Measurements from ENCODE around the gene FOXP1.

DNA sequence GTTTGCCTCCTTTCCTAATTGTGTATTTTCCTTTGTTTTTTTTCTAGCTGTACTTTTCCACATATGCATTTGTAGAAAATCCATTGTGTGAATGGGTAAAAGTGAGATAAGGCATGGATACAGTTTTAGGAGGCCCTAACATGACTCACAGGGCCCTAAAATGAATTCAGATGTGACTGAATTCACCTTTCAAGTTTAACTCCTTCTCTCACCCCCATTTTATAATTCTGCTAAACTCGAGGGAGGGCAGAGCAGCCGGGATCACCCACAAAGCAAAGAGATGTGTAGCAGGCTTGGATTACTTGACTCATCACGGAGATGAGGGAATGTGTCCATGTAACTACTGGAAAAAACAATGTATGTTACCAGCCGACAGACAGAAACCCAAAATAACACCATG lies 59.9 kb downstream of the FOXP1 start:
- TF ChIP-seq CTCF (optimal IDR thresholded peaks at IDR 0.05 in 1 of 3, IDR thresholded peaks at IDR 0.05 in 1 of 3, conservative IDR thresholded peaks at IDR 0.05 in 1 of 3; ENCODE audit: extremely low read depth in 1 of 3, insufficient read depth in 2 of 3, low read length in 3 of 3) (no peak), EZH2 (IDR thresholded peaks at IDR 0.05; ENCODE audit: low read length) (no peak)

Measured in keratinocyte (primary cell).